Transverse colon (tissue), 4 donors: ENCODE results near the gene RAD9B.
"Not testable (repeated sequence)": the region's sequence is repeated elsewhere in the genome, so short reads cannot be mapped to it uniquely, and the experiment has no call there.

Experiments used
- CTCF ChIP-seq, 5 experiments: fragments of 200-600 bp in 3 of 5; fragments of 450-650 bp in 2 of 5; sonication (generic) in 3 of 5; IDR thresholded peaks; 1 replicate in 2 of 5; 2 replicates in 3 of 5; pipeline ENCODE4 v1.5.1; 2016 to 2017; ENCODE audit warnings: antibody characterized with exemption in 5 of 5, inconsistent platforms in 3 of 5, mild to moderate bottlenecking in 2 of 5, moderate library complexity in 1 of 5
- POLR2AphosphoS5 ChIP-seq, 3 donors: sonication (generic); formaldehyde crosslinking; IDR thresholded peaks; one replicate each; pipeline ENCODE4 v1.6.1; 2016; ENCODE audit warnings: antibody characterized with exemption in 3 of 3

- not testable (repeated sequence) for TF ChIP-seq POLR2AphosphoS5, CTCF (IDR thresholded peaks at IDR 0.05)
Measured at GRCh38 chr12:110545259-110545658, 43.1 kb downstream of the RAD9B start.
